Measurements from ENCODE around the gene EIF3D.

Gene EIF3D

DNA sequence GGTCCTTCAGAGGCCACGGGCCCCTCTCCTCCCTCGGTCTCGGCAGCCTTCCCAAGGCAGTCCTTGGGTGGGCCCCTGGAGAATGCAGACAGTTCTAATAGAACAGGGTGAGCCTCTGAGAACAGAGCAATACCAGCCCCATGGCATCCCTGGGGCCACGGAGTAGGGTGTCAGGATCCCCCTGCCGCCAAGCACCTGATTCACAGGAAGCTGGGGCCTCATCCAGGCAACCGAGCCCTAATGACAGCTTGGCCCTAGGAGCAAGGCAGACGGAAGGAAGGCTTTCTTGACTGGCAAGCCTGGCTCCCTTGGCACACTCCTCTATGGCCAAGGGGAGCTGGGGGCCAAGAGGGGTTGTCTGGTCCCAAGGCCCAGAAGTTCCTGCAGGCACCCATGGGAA is 62.7 kb downstream of the EIF3D start:
- no peak for DNase-seq (ENCODE audit: low read depth in 2 of 2)

DNA sequence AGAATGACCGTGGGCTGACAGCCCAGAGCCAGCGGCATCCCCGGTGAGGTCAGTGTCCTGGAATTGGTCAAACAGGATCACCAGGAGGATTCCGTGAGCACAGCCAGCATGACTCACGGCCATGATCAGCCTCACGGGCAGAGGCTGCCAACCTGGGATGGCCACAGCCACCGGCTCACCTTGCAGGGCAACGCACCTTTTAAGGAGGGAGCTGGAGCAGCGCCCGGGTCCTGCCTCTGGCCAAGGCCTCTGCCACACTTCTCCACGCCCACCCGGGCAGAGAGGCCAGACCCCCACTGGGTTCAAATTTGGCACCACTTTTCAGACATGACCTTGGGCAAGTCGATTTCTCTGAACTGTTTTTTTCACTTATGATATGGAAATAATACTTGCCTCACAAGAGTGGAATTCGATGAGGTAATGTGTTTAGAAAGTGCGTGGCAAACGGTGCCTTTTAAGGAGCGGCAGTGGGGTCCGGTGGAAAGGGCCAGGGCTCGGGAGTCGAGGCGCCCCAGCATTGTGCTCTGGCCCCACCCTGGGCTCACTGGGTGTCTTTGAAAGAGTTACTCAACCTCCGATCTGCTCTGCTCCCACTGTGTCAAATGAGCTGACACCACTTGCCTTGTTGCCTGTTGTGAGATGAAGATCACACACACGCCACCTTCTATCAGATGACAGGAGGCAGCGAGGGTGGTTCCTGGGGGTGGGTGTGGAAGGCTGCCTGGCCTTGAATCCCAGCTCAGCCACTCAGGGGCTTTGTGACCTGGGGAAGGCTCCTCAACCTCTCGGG is 63.5 kb downstream of the EIF3D start:
- no peak for DNase-seq (ENCODE audit: low read depth in 2 of 2)

DNA sequence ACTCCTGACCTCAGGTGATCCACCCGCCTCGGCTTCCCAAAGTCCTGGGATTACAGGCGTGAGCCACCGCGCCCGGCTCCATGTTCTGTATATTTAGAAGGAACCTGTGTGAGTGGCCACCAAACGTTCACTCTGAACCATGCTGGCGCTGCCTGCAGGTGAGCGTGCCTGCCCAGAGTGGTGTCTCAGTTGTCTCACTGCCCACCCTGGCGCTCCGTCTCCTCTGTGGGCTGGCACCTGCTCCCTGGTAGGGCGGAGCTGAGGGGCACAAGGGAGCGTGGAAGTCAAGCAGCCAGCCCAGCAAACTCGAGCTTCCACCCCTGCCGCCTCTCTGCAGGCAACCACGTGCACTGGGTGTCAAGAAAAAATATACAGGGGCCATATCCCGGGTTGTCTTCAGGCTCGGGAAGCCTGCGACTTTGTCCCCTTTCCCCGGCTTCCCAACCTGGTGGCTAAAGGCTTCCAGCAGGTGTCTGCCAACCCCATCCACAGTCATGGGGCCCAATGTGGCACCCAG is 64.2 kb downstream of the EIF3D start:
- no peak for DNase-seq (ENCODE audit: low read depth in 2 of 2)

DNA sequence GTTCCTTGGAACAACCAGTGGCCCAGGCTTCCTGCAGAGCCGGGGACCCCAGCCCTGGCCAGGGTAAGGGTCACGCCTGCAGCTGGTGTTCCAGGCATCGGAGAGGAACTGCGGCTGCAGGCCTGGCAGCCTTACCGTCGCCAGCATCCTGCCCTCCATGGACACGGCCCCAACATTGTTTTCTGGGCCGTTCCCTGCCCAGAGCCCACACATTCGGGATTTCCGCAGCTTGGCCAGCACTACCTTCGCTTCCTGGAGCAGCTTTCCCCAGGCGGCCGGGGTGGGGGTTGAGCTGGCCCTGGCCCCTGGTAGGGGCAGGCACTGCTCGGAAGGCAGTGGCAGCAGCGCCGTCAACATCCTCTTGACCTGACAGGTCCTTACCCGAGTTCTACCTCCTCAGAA is 65.2 kb downstream of the EIF3D start:
- no peak for DNase-seq (ENCODE audit: low read depth in 2 of 2)

DNA sequence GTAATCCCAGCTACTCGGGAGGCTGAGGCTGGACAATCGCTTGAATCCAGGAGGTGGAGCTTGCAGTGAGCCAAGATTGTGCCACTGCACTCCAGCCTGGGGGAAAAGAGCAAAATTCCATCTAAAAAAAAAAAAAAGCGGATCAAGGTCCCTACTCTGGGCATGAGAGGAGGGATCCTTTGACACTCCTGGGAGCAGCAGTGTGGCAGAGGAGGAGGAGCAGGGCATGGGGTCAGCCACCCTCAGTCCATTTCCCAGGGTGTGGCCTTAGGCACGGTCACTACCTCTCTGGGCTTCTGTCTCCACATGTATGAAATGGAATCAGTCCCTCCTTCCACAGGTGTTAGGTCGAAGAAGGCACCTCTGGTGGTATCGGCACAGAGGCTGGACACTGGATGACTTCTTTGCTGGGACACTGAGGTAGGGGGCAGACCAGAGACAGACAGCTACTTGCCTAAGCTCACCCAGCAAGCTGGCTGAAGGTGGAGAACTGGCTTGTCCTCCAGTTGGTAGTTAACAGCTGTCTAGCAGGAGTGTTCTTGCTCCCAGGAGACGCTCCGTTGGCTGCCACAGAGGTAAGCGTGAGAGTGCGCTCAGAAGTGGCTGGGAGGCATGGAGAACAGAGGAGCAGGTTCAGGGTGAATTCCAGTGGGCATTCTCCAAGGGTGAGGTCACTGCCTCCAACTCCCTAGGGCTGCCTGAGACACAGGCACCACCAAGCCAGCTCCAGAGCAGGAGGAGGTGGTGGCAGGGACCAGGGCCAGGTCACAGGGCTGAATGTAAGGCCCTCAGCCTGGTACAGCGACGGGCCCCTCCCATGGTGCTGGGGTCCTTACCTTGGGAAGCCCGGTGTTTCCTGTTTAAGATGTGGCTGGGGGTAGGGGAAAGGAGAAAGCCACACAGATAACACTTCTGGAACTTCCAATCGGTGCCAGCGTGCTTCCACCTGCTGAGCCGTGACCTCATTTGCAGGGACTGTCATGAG is 67.0 kb downstream of the EIF3D start:
- DNase-seq (ENCODE audit: low read depth in 2 of 2), result no peak
